Suprapubic skin (tissue), 4 donors: ENCODE measurements around the gene HOXC10. TPM values are rescaled to one million over a fixed set of nuclear protein-coding genes. Genes with fewer than 3 reads are reported as not detected.

Experiments used
- DNase-seq, 2 donors: peaks; one replicate each; pipeline ENCODE4 v3.0.0-alpha.2; 2019; ENCODE audit warnings: low spot score in 2 of 2
- H3K27ac ChIP-seq: fragments of 200-600 bp; sonication (generic); one replicate; pipeline ENCODE4 v1.5.1; 2019
- H3K27me3 ChIP-seq: fragments of 200-600 bp; sonication (generic); one replicate; pipeline ENCODE4 v1.5.1; 2019
- H3K36me3 ChIP-seq: fragments of 200-600 bp; sonication (generic); one replicate; pipeline ENCODE4 v1.5.1; 2019
- H3K4me1 ChIP-seq: fragments of 200-600 bp; sonication (generic); one replicate; pipeline ENCODE4 v1.5.1; 2019
- H3K4me3 ChIP-seq: fragments of 200-600 bp; sonication (generic); one replicate; pipeline ENCODE4 v1.5.1; 2019; ENCODE audit warnings: mild to moderate bottlenecking
- H3K9me3 ChIP-seq: fragments of 200-600 bp; sonication (generic); one replicate; pipeline ENCODE4 v1.5.1; 2019
- CTCF ChIP-seq, 2 donors: fragments of 200-600 bp in 1 of 2; fragments of 450-650 bp in 1 of 2; sonication (generic) in 1 of 2; IDR thresholded peaks; one replicate each; pipeline ENCODE4 v1.5.1; 2016 to 2019; ENCODE audit warnings: antibody characterized with exemption in 2 of 2, mild to moderate bottlenecking in 1 of 2, moderate library complexity in 1 of 2
- EP300 ChIP-seq: sonication (generic); formaldehyde crosslinking; IDR thresholded peaks from one replicate; pipeline ENCODE4 v1.6.1; 2017; ENCODE audit warnings: antibody characterized with exemption
- POLR2A ChIP-seq, 2 donors: fragments of 450-650 bp; IDR thresholded peaks; one replicate each; pipeline ENCODE4 v1.6.1; 2017; ENCODE audit warnings: antibody characterized with exemption in 2 of 2, mild to moderate bottlenecking in 2 of 2, moderate library complexity in 2 of 2
- POLR2AphosphoS5 ChIP-seq, 3 donors: sonication (generic); formaldehyde crosslinking; IDR thresholded peaks; one replicate each; pipeline ENCODE4 v1.6.1; 2017; ENCODE audit warnings: antibody characterized with exemption in 3 of 3
- WGBS: methylation state at CpG from one replicate; pipeline ENCODE4 v1.1.5; 2018; 5-methylcytosine and 5-hydroxymethylcytosine counted together
- total RNA-seq, 4 donors: library from RNA; depleted of rRNA; stranded (reverse); fragments of >200 nt; gene quantifications; one replicate each; pipeline ENCODE4 v1.1.0, GENCODE V29; 2016

Gene HOXC10
- total RNA-seq, 4 donors from 2014 or later: 8.8 to 24.7 (median 13.3) TPM

- DNase-seq: peak in 1 of 2 donors; percentile 79
- Histone ChIP-seq H3K4me3 (peak overlapping the region; percentile 51), H3K36me3 (no peaks in the 10 kb centered on the region), H3K27ac (peak overlapping the region; percentile 47), H3K27me3 (peaks cover 38% of the 10 kb centered on the region), H3K9me3 (no peaks in the 10 kb centered on the region), H3K4me1 (peaks cover 87% of the 10 kb centered on the region)
- no peak for TF ChIP-seq EP300
- no peak for TF ChIP-seq POLR2AphosphoS5 (IDR thresholded peaks at IDR 0.05)
- no peak for TF ChIP-seq POLR2A (IDR thresholded peaks at IDR 0.05)
- no peak for TF ChIP-seq CTCF (IDR thresholded peaks at IDR 0.05)
- WGBS: 39% methylated on average over 26 of the region's 57 CpGs
These were observed 49.2 kb downstream of the HOXC10 start for GRCh38 chr12:54033980-54034784.

DNA sequence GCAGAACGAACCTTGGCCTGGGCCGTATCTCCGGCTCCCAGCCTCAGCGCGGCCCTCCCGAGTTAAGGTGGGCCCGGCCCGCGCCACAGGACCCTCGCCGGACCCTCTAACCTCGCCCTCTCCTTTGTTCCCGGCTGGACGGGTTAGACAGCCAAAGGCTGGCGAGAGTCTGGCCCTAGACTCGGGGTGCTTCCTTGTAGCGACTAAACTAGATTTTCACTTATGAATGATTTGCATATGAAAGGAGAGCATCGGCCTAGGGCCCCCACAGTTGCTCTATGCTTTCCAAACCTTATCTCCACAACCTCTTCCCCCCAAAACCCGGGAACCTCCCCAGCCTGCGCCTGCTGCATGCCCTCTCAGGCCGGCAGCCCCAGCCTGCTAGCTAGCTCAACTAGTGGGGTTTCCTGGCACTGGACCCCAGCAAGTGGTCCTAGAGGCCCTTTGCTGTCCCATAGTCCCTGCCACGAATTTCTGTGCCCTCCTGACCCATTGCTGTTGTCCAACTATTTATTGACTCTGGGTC is 49.9 kb downstream of the HOXC10 start:
- TF ChIP-seq CTCF (IDR thresholded peaks at IDR 0.05) (no peak), EP300 (no peak), POLR2A (IDR thresholded peaks at IDR 0.05) (no peak), POLR2AphosphoS5 (IDR thresholded peaks at IDR 0.05) (no peak)
- WGBS: 64% methylated on average over 10 of the region's 22 CpGs
- H3K4me1 ChIP-seq: peaks cover 85% of the 10 kb centered on the region
- H3K4me3 ChIP-seq: peak overlapping the region; percentile 51
- H3K27me3 ChIP-seq: peaks cover 38% of the 10 kb centered on the region
- peak overlapping the region; percentile 47 for H3K27ac ChIP-seq
- no peaks in the 10 kb centered on the region for H3K9me3 ChIP-seq
- H3K36me3 ChIP-seq: no peaks in the 10 kb centered on the region
- peak in 1 of 2 donors; percentile 77 for DNase-seq

DNA sequence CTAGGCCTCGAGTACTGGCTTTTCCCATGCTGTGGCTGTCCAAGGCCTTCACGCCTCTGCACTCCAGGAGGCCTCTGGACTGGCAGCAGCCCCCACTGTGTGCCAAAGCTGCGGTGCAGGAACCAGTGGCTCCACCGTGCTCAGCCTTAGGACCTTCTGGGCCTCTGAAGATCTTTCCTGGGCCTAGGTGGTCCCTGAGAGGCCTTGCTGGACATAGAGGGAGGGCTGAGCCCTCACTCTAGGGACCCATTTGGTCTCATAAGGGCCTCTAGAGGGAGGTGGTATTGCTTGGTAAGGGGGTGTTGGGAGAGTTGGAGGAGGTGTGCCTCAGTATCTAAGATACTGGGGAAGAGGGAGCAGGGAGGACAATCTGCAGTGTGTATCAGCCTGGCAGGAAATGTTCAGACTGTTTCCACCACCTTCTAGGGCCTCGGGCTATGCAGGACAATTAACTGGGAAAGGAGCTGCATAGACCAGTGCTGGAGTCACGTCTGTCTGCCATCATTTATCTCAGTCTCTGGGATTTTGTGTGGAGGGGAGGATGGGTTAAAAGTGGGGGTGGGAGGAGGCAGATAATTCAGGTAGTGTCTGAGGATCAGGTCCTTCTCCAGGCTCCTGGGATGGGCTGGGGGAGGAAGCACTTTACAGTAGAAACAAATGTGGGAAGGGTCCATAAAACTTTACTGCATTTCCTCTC is 50.8 kb downstream of the HOXC10 start:
- 51% methylated on average over 2 of the region's 6 CpGs for WGBS
- Histone ChIP-seq H3K27ac (peak overlapping the region; percentile 9), H3K9me3 (no peaks in the 10 kb centered on the region), H3K4me1 (peaks cover 87% of the 10 kb centered on the region), H3K27me3 (peaks cover 32% of the 10 kb centered on the region), H3K4me3 (no peak overlapping the region), H3K36me3 (no peaks in the 10 kb centered on the region)
- TF ChIP-seq CTCF (IDR thresholded peaks at IDR 0.05): no peak
- no peak for TF ChIP-seq POLR2A (IDR thresholded peaks at IDR 0.05)
- no peak for TF ChIP-seq EP300
- TF ChIP-seq POLR2AphosphoS5 (IDR thresholded peaks at IDR 0.05): no peak
- no peak for DNase-seq

- H3K4me1 ChIP-seq: peaks cover 82% of the 10 kb centered on the region
- DNase-seq: peak in 1 of 2 donors; percentile 78
- no peaks in the 10 kb centered on the region for H3K36me3 ChIP-seq
- no peak overlapping the region for H3K4me3 ChIP-seq
- TF ChIP-seq EP300: no peak
- peak in 1 of 2 donors; percentile 29 for TF ChIP-seq CTCF (IDR thresholded peaks at IDR 0.05)
- H3K9me3 ChIP-seq: no peaks in the 10 kb centered on the region
- peaks cover 23% of the 10 kb centered on the region for H3K27me3 ChIP-seq
- 53% methylated on average over 11 of the region's 14 CpGs for WGBS
- H3K27ac ChIP-seq: peak overlapping the region; percentile 37
These were observed 51.8 kb downstream of the HOXC10 start for GRCh38 chr12:54036620-54037359.
